Urinary bladder (tissue), 4 donors: ENCODE measurements around the gene ANXA10. TPM values are rescaled to one million over a fixed set of nuclear protein-coding genes. Genes with fewer than 3 reads are reported as not detected.
A peak's percentile ranks its signal among the peaks of the same experiment; 100 is the strongest.

ENCODE experiments used
- DNase-seq: peaks from one replicate; pipeline ENCODE4 v3.0.0-alpha.2; 2015; ENCODE audit errors: extremely low spot score
- H3K27ac ChIP-seq: one replicate; pipeline ENCODE4 v1.5.1; 2013; ENCODE audit warnings: low read depth, mild to moderate bottlenecking, moderate library complexity
- H3K36me3 ChIP-seq: one replicate; pipeline ENCODE4 v1.6.1; 2013; ENCODE audit warnings: mild to moderate bottlenecking, moderate library complexity; ENCODE audit not compliant: insufficient read depth
- H3K4me1 ChIP-seq: one replicate; pipeline ENCODE4 v1.6.1; 2013; ENCODE audit warnings: mild to moderate bottlenecking, moderate library complexity; ENCODE audit not compliant: insufficient read depth
- H3K4me3 ChIP-seq: one replicate; pipeline ENCODE4 v1.5.1; 2013; ENCODE audit warnings: low read depth, low read length
- WGBS: extraction: QIAGEN DNeasy Blood & Tissue Kit; methylation state at CpG from one replicate; pipeline ENCODE4 v1.1.7; 2013; 5-methylcytosine and 5-hydroxymethylcytosine counted together
- polyA plus RNA-seq: library from polyadenylated mRNA; stranded (reverse); fragments of 200-250 nt; gene quantifications from one replicate; pipeline ENCODE4 v1.2.3, GENCODE V29; 2013
- total RNA-seq: library from RNA; depleted of rRNA; stranded (reverse); fragments of >200 nt; gene quantifications from one replicate; pipeline ENCODE4 v1.2.3, GENCODE V29; 2014
- donor health status: healthy with polysubstance abuse.
- donor health status: healthy.

ANXA10 gene
- total and polyA plus RNA-seq, 2 donors = 2.1 TPM; not detected in 1

- Histone ChIP-seq H3K4me3 (no peak overlapping the region), H3K4me1 (no peaks in the 10 kb centered on the region), H3K36me3 (no peaks in the 10 kb centered on the region), H3K27ac (no peak overlapping the region)
- DNase-seq = peak; percentile 17
- 1% methylated on average over 10 of the region's 10 CpGs for WGBS
Observed at GRCh38 chr4:168153596-168154440, 61.5 kb downstream of the ANXA10 start.

- H3K36me3 ChIP-seq = no peaks in the 10 kb centered on the region
- DNase-seq = no peak
- H3K4me1 ChIP-seq = no peaks in the 10 kb centered on the region
- H3K27ac ChIP-seq = no peak overlapping the region
- no peak overlapping the region for H3K4me3 ChIP-seq
- 78% methylated on average over 6 of the region's 6 CpGs for WGBS
Observed at GRCh38 chr4:168154546-168155277, 62.4 kb downstream of the ANXA10 start.

- H3K27ac ChIP-seq = no peak overlapping the region
- H3K36me3 ChIP-seq = no peaks in the 10 kb centered on the region
- no peak overlapping the region for H3K4me3 ChIP-seq
- H3K4me1 ChIP-seq = no peaks in the 10 kb centered on the region
- no peak for DNase-seq
Observed at GRCh38 chr4:168162604-168163003, 70.3 kb downstream of the ANXA10 start.

- no peak for DNase-seq
- Histone ChIP-seq H3K27ac (no peak overlapping the region), H3K4me3 (no peak overlapping the region), H3K36me3 (no peaks in the 10 kb centered on the region), H3K4me1 (no peaks in the 10 kb centered on the region)
- 74% methylated on average over 2 of the region's 2 CpGs for WGBS
Observed at GRCh38 chr4:168163106-168163505, 70.8 kb downstream of the ANXA10 start.

- DNase-seq = no peak
- no peak overlapping the region for H3K4me3 ChIP-seq
- no peaks in the 10 kb centered on the region for H3K36me3 ChIP-seq
- no peaks in the 10 kb centered on the region for H3K4me1 ChIP-seq
- H3K27ac ChIP-seq = no peak overlapping the region
- 83% methylated on average over 3 of the region's 3 CpGs for WGBS
Observed at GRCh38 chr4:168164045-168164444, 71.7 kb downstream of the ANXA10 start.

GRCh38 chr4:168164915-168165548 lies 72.7 kb downstream of the ANXA10 start:
- no peaks in the 10 kb centered on the region for H3K36me3 ChIP-seq
- no peaks in the 10 kb centered on the region for H3K4me1 ChIP-seq
- H3K4me3 ChIP-seq = no peak overlapping the region
- WGBS = 38% methylated on average over 1 of the region's 1 CpG
- DNase-seq = no peak
- H3K27ac ChIP-seq = no peak overlapping the region

GRCh38 chr4:168167714-168168284 lies 75.5 kb downstream of the ANXA10 start:
- Histone ChIP-seq H3K4me1 (no peaks in the 10 kb centered on the region), H3K27ac (no peak overlapping the region), H3K36me3 (no peaks in the 10 kb centered on the region), H3K4me3 (no peak overlapping the region)
- 50% methylated on average over 6 of the region's 6 CpGs for WGBS
- no peak for DNase-seq

- WGBS = 90% methylated on average over 6 of the region's 6 CpGs
- no peak for DNase-seq
Observed at GRCh38 chr4:168174308-168174707, 82.0 kb downstream of the ANXA10 start.

GRCh38 chr4:168177546-168178149 lies 85.3 kb downstream of the ANXA10 start:
- Histone ChIP-seq H3K4me3 (no peak overlapping the region), H3K27ac (no peak overlapping the region), H3K36me3 (no peaks in the 10 kb centered on the region), H3K4me1 (no peaks in the 10 kb centered on the region)
- no peak for DNase-seq
- 88% methylated on average over 5 of the region's 5 CpGs for WGBS

More at GRCh38 chr4:168174308-168174707, 82.0 kb downstream of the ANXA10 start:
- Histone ChIP-seq H3K36me3 (no peaks in the 10 kb centered on the region), H3K4me3 (no peak overlapping the region), H3K27ac (no peak overlapping the region), H3K4me1 (no peaks in the 10 kb centered on the region)

GRCh38 chr4:168183717-168184571 lies 91.6 kb downstream of the ANXA10 start:
- Histone ChIP-seq H3K4me3 (no peak overlapping the region), H3K4me1 (no peaks in the 10 kb centered on the region), H3K27ac (no peak overlapping the region), H3K36me3 (no peaks in the 10 kb centered on the region)
- DNase-seq = no peak
- 32% methylated on average over 6 of the region's 6 CpGs for WGBS

- Histone ChIP-seq H3K36me3 (no peaks in the 10 kb centered on the region), H3K4me3 (no peak overlapping the region), H3K4me1 (no peaks in the 10 kb centered on the region), H3K27ac (no peak overlapping the region)
- DNase-seq = no peak
- WGBS = 69% methylated on average over 1 of the region's 1 CpG
Observed at GRCh38 chr4:168188754-168189153, 96.4 kb downstream of the ANXA10 start.

- no peak overlapping the region for H3K4me3 ChIP-seq
- no peak for DNase-seq
- H3K36me3 ChIP-seq = no peaks in the 10 kb centered on the region
- no peak overlapping the region for H3K27ac ChIP-seq
- H3K4me1 ChIP-seq = no peaks in the 10 kb centered on the region
Observed at GRCh38 chr4:168197926-168198325, 105.6 kb downstream of the ANXA10 start.
